Naive thymus-derived CD4-positive, alpha-beta T cell (primary cell): Measurements from ENCODE around the gene TRIO. TPM values are rescaled to one million over a fixed set of nuclear protein-coding genes. Genes with fewer than 3 reads are reported as not detected.
"Not testable (repeated sequence)": the region's sequence is repeated elsewhere in the genome, so short reads cannot be mapped to it uniquely, and the experiment has no call there.

Experiments used
- ATAC-seq: fragments of 150-1000 bp; cut with Tn5 transposase; 2 replicates; pipeline ENCODE4 v1.10.0; 2021; ENCODE audit warnings: mild to moderate bottlenecking, moderate library complexity
- CTCF ChIA-PET: fragments of 350-600 bp; sonication (Branson Sonifier 250); formaldehyde crosslinking; loops from one replicate; lab custom pipeline; 2021; ENCODE audit warnings: antibody characterized with exemption; lab: Charles Lee
- POLR2A ChIA-PET: fragments of 350-600 bp; sonication (Branson Sonifier 250); formaldehyde crosslinking; loops from one replicate; lab custom pipeline; 2021; ENCODE audit warnings: antibody characterized with exemption, inconsistent platforms; lab: Charles Lee
- DNase-seq, 9 donors: peaks; one replicate each; pipeline versions ENCODE4 v3.0.0 to v3.0.0-alpha.2; 2020 to 2022; ENCODE audit warnings: mixed read lengths in 1 of 9
- H3K27ac ChIP-seq: one replicate; pipeline ENCODE4 v1.7.0; 2013; ENCODE audit warnings: mild to moderate bottlenecking, low read depth, low read length, moderate library complexity
- H3K27me3 ChIP-seq, 2 donors: one replicate each; pipeline ENCODE4 v1.7.0; 2013; ENCODE audit warnings: low read length in 2 of 2, mild to moderate bottlenecking in 2 of 2, moderate library complexity in 2 of 2; ENCODE audit not compliant: control insufficient read depth in 2 of 2, insufficient read depth in 2 of 2
- H3K36me3 ChIP-seq, 3 experiments: 1 replicate in 2 of 3; 2 replicates in 1 of 3; pipeline ENCODE4 v1.7.0; 2013; ENCODE audit warnings: low read length in 3 of 3, mild to moderate bottlenecking in 3 of 3, moderate library complexity in 1 of 3; ENCODE audit not compliant: insufficient read depth in 3 of 3, control insufficient read depth in 2 of 3
- H3K4me1 ChIP-seq, 2 donors: one replicate each; pipeline ENCODE4 v1.7.0; 2013; ENCODE audit warnings: low read length in 2 of 2, mild to moderate bottlenecking in 2 of 2, moderate library complexity in 1 of 2; ENCODE audit not compliant: control insufficient read depth in 2 of 2, insufficient read depth in 2 of 2
- H3K4me3 ChIP-seq: 2 replicates; pipeline ENCODE4 v1.7.0; 2013; ENCODE audit warnings: mild to moderate bottlenecking, low read length
- H3K9me3 ChIP-seq, 3 experiments: 1 replicate in 2 of 3; 2 replicates in 1 of 3; pipeline ENCODE4 v1.7.0; 2013; ENCODE audit warnings: low read length in 3 of 3; ENCODE audit not compliant: control insufficient read depth in 2 of 3
- H3K27ac Mint-ChIP-seq, 9 donors: one replicate each; pipeline ENCODE4 v1.8.0; 2020 to 2022; ENCODE audit warnings: mixed read lengths in 9 of 9, mild to moderate bottlenecking in 8 of 9, moderate library complexity in 5 of 9, inconsistent platforms in 2 of 9
- H3K27me3 Mint-ChIP-seq, 5 donors: one replicate each; pipeline ENCODE4 v1.8.0; 2021 to 2022; ENCODE audit warnings: mixed read lengths in 5 of 5, mild to moderate bottlenecking in 1 of 5
- H3K36me3 Mint-ChIP-seq, 5 donors: one replicate each; pipeline ENCODE4 v1.8.0; 2020 to 2022; ENCODE audit warnings: mixed read lengths in 5 of 5, mild to moderate bottlenecking in 3 of 5, inconsistent platforms in 1 of 5
- H3K4me1 Mint-ChIP-seq, 7 donors: one replicate each; pipeline ENCODE4 v1.8.0; 2020 to 2022; ENCODE audit warnings: mixed read lengths in 7 of 7, mild to moderate bottlenecking in 3 of 7, inconsistent platforms in 1 of 7
- H3K4me3 Mint-ChIP-seq, 10 donors: one replicate each; pipeline ENCODE4 v1.8.0; 2020 to 2022; ENCODE audit warnings: mild to moderate bottlenecking in 10 of 10, mixed read lengths in 10 of 10, moderate library complexity in 6 of 10, inconsistent platforms in 2 of 10
- H3K9me3 Mint-ChIP-seq, 11 donors: one replicate each; pipeline ENCODE4 v1.8.0; 2020 to 2022; ENCODE audit warnings: mixed read lengths in 11 of 11, mild to moderate bottlenecking in 4 of 11, inconsistent platforms in 1 of 11, moderate library complexity in 1 of 11
- intact Hi-C, 2 donors: fragments of 100-400 bp; cut with micrococcal nuclease; formaldehyde crosslinking; loops; one replicate each; pipeline ENCODE4 v1.15.1; 2023
- polyA plus RNA-seq, 2 donors: library from polyadenylated mRNA; unstranded; fragments of 300-500 nt; fragmentation: Illumina TruSeq; gene quantifications; one replicate each; pipeline ENCODE4 v1.2.3, GENCODE V29; 2021
- total RNA-seq, 6 experiments: library from RNA in 5 of 6; stranded (reverse) in 5 of 6; gene quantifications; 1 replicate in 5 of 6; 2 replicates in 1 of 6; pipeline ENCODE4 v1.2.3 and lab custom pipeline; 2021 to 2026

TRIO gene
- total and polyA plus RNA-seq, 7 experiments from 2014 or later, result 0.16 to 45.9 (median 5.7) TPM

DNA sequence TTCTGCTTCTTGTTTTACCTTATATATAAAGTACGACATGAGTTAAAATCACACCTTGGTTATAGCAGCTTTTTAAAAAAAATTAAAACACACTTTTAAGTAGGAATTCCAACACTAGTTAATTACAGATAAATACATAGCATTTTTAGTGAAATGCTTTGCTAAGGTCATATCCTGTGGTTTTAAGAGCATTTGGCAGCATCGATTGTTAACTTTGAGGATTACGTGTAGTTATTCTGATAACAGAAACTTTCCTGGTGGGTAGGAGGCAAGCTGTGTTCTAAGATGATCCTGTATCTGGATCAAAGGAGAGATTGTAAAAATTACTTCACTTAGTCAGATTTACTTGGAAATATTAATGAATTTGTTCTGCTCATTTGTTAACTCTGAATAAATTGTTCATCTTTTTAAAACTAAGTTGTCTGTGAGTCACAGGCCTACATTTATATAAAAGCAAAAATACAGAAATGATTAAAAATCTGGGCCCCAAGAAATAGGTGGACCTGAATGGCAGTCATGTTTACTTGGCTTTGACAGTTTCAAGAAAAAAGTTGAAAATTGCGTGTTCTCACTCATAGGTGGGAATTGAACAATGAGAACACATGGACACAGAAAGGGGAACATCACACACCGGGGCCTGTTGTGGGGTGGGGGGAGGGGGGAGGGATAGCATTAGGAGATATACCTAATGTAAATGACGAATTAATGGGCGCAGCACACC, 58.3 kb downstream of the TRIO start:
- no peaks in the 10 kb centered on the region for H3K36me3 ChIP-seq
- no peaks in the 10 kb centered on the region for H3K9me3 Mint-ChIP-seq
- no peak for DNase-seq
- H3K4me1 Mint-ChIP-seq, result peaks cover 0 to 14% (median 10%) of the 10 kb centered on the region in 7 donors
- H3K27me3 Mint-ChIP-seq, result peaks cover 14 to 29% (median 17%) of the 10 kb centered on the region in 5 donors
- no peak overlapping the region for H3K27ac ChIP-seq
- H3K27ac Mint-ChIP-seq, result no peak overlapping the region
- H3K4me3 Mint-ChIP-seq, result no peak overlapping the region
- ATAC-seq, result no peak
- CTCF ChIA-PET, result no interaction called here
- intact Hi-C loops, result no loop called here
- H3K4me1 ChIP-seq, result no peaks in the 10 kb centered on the region
- H3K4me3 ChIP-seq, result no peak overlapping the region
- H3K36me3 Mint-ChIP-seq, result no peaks in the 10 kb centered on the region
- H3K27me3 ChIP-seq, result no peaks in the 10 kb centered on the region
- POLR2A ChIA-PET, result no interaction called here
- H3K9me3 ChIP-seq, result no peaks in the 10 kb centered on the region

DNA sequence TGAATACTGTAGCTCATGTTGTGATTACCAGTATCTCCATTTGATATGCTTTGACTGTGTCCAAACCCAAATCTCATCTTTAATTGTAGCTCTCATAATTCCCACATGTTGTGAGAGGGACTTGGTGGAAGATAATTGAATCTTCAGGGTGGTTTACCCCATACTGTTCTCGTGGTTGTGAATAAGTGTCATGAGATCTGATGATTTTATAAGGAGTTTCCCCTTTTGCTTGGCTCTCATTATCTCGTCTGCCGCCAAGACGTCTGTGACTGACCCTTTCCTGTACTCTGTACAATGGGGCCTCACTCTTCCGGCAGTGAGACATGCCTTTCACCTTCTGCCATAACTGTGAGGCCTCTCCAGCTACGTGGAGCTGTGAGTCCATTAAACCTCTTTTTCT, 59.3 kb downstream of the TRIO start:
- H3K27me3 Mint-ChIP-seq, result peaks cover 10 to 26% (median 20%) of the 10 kb centered on the region in 5 donors
- ChIA-PET CTCF (no interaction called here), POLR2A (no interaction called here)
- DNase-seq (no peak), ATAC-seq (peak; percentile 86)
- Histone ChIP-seq H3K9me3 (no peaks in the 10 kb centered on the region), H3K36me3 (no peaks in the 10 kb centered on the region), H3K4me1 (no peaks in the 10 kb centered on the region), H3K27me3 (no peaks in the 10 kb centered on the region), H3K27ac (no peak overlapping the region), H3K4me3 (no peak overlapping the region)
- H3K4me1 Mint-ChIP-seq, result peaks cover 0 to 15% (median 11%) of the 10 kb centered on the region in 7 donors
- no peak overlapping the region for H3K27ac Mint-ChIP-seq
- H3K4me3 Mint-ChIP-seq, result no peak overlapping the region
- H3K9me3 Mint-ChIP-seq, result no peaks in the 10 kb centered on the region
- no peaks in the 10 kb centered on the region for H3K36me3 Mint-ChIP-seq
- intact Hi-C loops, result no loop called here

DNA sequence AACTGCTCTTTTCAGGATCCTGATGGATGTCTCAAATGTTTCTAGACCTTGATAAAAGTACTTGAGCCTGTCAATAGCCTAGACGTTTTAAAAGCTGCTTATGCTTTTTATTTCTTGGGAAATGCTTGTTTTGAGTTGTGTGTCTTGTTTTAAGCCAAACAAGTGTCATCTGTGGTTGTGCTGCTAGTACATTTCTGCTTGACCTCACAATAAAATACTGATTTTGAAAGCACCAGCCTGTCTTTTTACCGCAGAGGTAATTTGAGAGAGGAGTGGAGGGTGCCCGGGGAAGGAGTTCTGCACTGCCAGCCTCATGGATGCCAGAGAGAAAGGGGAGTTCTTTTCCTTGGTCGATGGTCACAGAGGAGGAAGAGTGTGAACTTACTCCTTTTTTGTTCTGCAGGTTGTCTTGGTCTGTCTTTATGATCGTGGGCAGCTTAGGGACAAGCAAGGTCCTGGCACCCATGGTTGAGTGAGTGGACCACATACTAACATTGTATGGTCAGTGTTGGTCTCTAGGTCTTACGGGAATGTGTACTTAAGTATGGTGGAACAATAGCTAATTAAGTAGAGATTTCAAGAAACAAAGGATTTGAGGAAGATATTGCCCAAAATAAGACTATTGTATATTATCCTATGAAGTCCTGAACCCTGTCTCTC, 61.0 kb downstream of the TRIO start:
- no peak overlapping the region for H3K4me3 Mint-ChIP-seq
- intact Hi-C loops, result no loop called here
- ATAC-seq, result no peak

DNA sequence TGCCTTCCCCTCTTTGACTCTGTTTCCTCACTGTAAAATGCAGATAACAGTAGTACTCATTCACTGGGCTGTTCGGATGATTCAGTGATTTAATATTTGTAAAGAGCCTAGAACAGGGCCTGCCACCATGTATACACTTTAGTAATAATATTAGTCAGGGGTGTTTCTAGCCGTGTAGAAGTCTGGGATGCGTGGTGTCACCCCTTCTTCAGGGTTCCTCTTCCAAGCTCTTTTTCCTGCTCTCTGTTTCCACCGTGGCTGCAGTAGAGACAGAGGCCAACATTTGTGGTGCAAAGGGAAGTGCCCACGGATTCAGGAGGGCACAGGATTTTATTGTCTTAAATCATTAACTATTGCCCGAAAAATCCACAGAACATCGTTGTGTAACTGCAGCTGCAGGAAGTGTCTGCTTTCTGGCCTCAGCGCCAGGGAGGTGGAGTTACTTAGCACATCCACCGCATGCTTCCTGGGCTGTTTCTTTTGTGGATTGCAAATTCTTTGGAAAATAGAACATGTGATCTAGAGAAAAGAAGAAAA, 61.7 kb downstream of the TRIO start:
- H3K4me1 ChIP-seq, result no peaks in the 10 kb centered on the region
- no peaks in the 10 kb centered on the region for H3K9me3 Mint-ChIP-seq
- no peak overlapping the region for H3K27ac Mint-ChIP-seq
- CTCF ChIA-PET, result no interaction called here
- ATAC-seq, result peak; percentile 43
- intact Hi-C loops, result no loop called here
- peaks cover 8 to 31% (median 27%) of the 10 kb centered on the region in 5 donors for H3K27me3 Mint-ChIP-seq
- no peaks in the 10 kb centered on the region for H3K36me3 ChIP-seq
- H3K4me3 ChIP-seq, result no peak overlapping the region
- DNase-seq, result no peak
- peak overlapping the region in 3 of 10 donors; percentile 4 to 24 (median 16) for H3K4me3 Mint-ChIP-seq
- POLR2A ChIA-PET, result no interaction called here
- H3K27ac ChIP-seq, result no peak overlapping the region
- no peaks in the 10 kb centered on the region for H3K27me3 ChIP-seq
- H3K4me1 Mint-ChIP-seq, result peaks cover 0 to 20% (median 11%) of the 10 kb centered on the region in 7 donors
- no peaks in the 10 kb centered on the region for H3K9me3 ChIP-seq
- H3K36me3 Mint-ChIP-seq, result no peaks in the 10 kb centered on the region

More for the DNA sequence above, 61.0 kb downstream of the TRIO start:
- Mint-ChIP-seq H3K27ac (no peak overlapping the region), H3K27me3 (peaks cover 8 to 26% (median 20%) of the 10 kb centered on the region in 5 donors), H3K4me1 (peaks cover 0 to 20% (median 11%) of the 10 kb centered on the region in 7 donors), H3K36me3 (no peaks in the 10 kb centered on the region), H3K9me3 (no peaks in the 10 kb centered on the region)
- no peaks in the 10 kb centered on the region for H3K4me1 ChIP-seq
- DNase-seq, result no peak
- H3K9me3 ChIP-seq, result no peaks in the 10 kb centered on the region
- POLR2A ChIA-PET, result no interaction called here
- no peaks in the 10 kb centered on the region for H3K36me3 ChIP-seq
- H3K27ac ChIP-seq, result no peak overlapping the region
- no peaks in the 10 kb centered on the region for H3K27me3 ChIP-seq
- no peak overlapping the region for H3K4me3 ChIP-seq
- CTCF ChIA-PET, result no interaction called here

DNA sequence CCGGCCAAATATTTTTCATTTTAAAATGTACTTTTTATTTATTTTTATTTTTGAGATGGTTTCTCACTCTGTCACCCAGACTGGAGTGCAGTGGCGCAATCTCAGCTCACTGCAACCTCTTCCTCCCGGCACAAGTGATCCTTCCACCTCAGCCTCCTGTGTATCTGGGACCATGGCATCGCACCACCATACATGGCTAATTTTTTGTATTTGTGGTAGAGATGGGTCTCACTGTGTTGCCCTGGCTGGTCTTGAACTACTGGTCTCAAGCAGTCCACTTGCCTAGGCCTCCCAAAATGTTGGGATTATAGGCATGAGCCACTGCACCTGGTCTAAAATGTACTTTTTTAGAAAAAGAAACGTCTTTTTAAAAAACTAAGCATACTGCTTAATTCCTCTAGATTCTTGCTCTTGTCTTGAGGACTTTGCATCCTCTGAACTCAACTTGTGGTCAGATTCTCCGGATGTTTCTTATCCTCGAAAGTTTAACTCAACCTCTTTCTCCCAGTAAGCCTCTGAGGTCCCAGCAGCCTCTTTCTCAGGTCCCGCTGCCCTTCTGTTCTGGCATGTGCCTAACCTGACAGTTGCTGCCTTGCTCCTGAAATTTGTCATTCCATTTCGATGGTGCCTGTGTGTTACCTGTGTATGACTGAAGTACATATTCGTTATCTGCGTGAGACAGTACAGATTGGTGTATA, 63.0 kb downstream of the TRIO start:
- no peak overlapping the region for H3K27ac ChIP-seq
- ATAC-seq, result no peak
- no peaks in the 10 kb centered on the region for H3K9me3 Mint-ChIP-seq
- no peaks in the 10 kb centered on the region for H3K36me3 ChIP-seq
- no peaks in the 10 kb centered on the region for H3K36me3 Mint-ChIP-seq
- peaks cover 0 to 22% (median 11%) of the 10 kb centered on the region in 7 donors for H3K4me1 Mint-ChIP-seq
- H3K27me3 ChIP-seq, result no peaks in the 10 kb centered on the region
- H3K4me1 ChIP-seq, result no peaks in the 10 kb centered on the region
- ChIA-PET CTCF (no interaction called here), POLR2A (no interaction called here)
- intact Hi-C loops, result no loop called here
- peaks cover 12 to 38% (median 28%) of the 10 kb centered on the region in 5 donors for H3K27me3 Mint-ChIP-seq
- no peak overlapping the region for H3K4me3 Mint-ChIP-seq
- DNase-seq, result no peak
- no peak overlapping the region for H3K27ac Mint-ChIP-seq
- H3K9me3 ChIP-seq, result no peaks in the 10 kb centered on the region
- no peak overlapping the region for H3K4me3 ChIP-seq

DNA sequence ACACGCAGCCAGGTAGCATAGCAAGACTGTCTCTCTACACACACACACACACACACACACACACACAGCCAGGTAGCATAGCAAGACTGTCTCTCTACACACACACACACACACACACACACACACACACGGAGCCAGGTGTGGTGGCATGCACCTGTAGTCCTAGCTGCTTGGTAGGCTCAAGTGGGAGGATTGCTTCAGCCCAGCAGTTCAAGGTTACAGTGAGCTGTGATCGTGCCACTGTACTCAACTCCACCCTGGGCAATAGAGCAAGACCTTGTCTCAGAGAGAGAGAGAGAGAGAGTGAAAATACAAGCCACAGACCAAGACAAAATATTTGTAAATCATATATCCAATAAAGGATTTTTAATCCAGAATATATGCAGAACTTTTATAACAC, 64.3 kb downstream of the TRIO start:
- H3K27me3 ChIP-seq, DNase-seq, H3K36me3 Mint-ChIP-seq, H3K4me3 Mint-ChIP-seq, H3K4me1 ChIP-seq, H3K36me3 ChIP-seq, H3K9me3 Mint-ChIP-seq, H3K9me3 ChIP-seq, ATAC-seq, POLR2A ChIA-PET, H3K27ac Mint-ChIP-seq, H3K27ac ChIP-seq, H3K4me3 ChIP-seq, intact Hi-C loops, CTCF ChIA-PET: not testable (repeated sequence)
- H3K27me3 Mint-ChIP-seq, result peaks cover 15 to 49% (median 34%) of the 10 kb centered on the region in 5 donors
- peaks cover 0 to 25% (median 11%) of the 10 kb centered on the region in 7 donors for H3K4me1 Mint-ChIP-seq
